K562 (cell line): Measurements from ENCODE around the gene DNM1. TPM values are rescaled to one million over a fixed set of nuclear protein-coding genes. Genes with fewer than 3 reads are reported as not detected.

Experiments used
- CAMTA2 ChIP-seq: fragments of 250-450 bp; sonication (Bioruptor Pico); conservative IDR thresholded peaks from 2 replicates; pipeline ENCODE4 v1.5.1; 2022
- CC2D1A ChIP-seq: fragments of 450-650 bp; IDR thresholded peaks from 2 replicates; pipeline ENCODE4 v1.6.1; 2017; ENCODE audit warnings: mild to moderate bottlenecking
- HDAC8 ChIP-seq: fragments of 450-650 bp; IDR thresholded peaks from 2 replicates; pipeline ENCODE4 v1.6.1; 2016; ENCODE audit warnings: mild to moderate bottlenecking, missing genetic modification characterization, moderate library complexity, missing compliant biosample characterization
- HNRNPH1 ChIP-seq: fragments of 200-400 bp; formaldehyde crosslinking; optimal IDR thresholded peaks from 2 replicates; pipeline ENCODE3; 2017; ENCODE audit warnings: low read depth, mild to moderate bottlenecking, low read length, moderate library complexity
- HNRNPUL1 ChIP-seq: fragments of 200-400 bp; formaldehyde crosslinking; IDR thresholded peaks from 2 replicates; pipeline ENCODE4 v1.6.1; 2017; ENCODE audit warnings: low read length
- JUNB ChIP-seq: fragments of 450-650 bp; formaldehyde crosslinking; conservative IDR thresholded peaks from 2 replicates; pipeline ENCODE4 v1.4.0; 2020; ENCODE audit warnings: mild to moderate bottlenecking
- KLF16 ChIP-seq: IDR thresholded peaks from 2 replicates; pipeline ENCODE4 v1.6.1; 2016; ENCODE audit warnings: antibody characterized with exemption
- KLF6 ChIP-seq: fragments of 250-450 bp; sonication (Bioruptor Pico); IDR thresholded peaks from 2 replicates; pipeline ENCODE4 v1.4.0; 2020; ENCODE audit warnings: mild to moderate bottlenecking, moderate library complexity, borderline replicate concordance
- RBBP5 ChIP-seq: fragments of 200-600 bp; sonication (generic); IDR thresholded peaks from 2 replicates; pipeline ENCODE4 v1.6.1; 2012; ENCODE audit warnings: borderline replicate concordance, mild to moderate bottlenecking, low read length, control low read depth, inconsistent platforms; ENCODE audit not compliant: insufficient read depth, poor library complexity, severe bottlenecking
- SMAD1 ChIP-seq: fragments of 150-350 bp; IDR thresholded peaks from 2 replicates; pipeline ENCODE4 v1.6.1; 2014; ENCODE audit warnings: low read length, low read depth; ENCODE audit not compliant: partially characterized antibody
- SRF ChIP-seq, 2 experiments: fragments of 250-450, 450-650 bp in 1 of 2; sonication (Bioruptor Pico) in 1 of 2; sonication (generic) in 1 of 2; formaldehyde crosslinking; IDR thresholded peaks; 2 replicates each; pipeline versions ENCODE4 v1.5.0 to v1.5.1; 2020 to 2022; ENCODE audit warnings: mild to moderate bottlenecking in 1 of 2, missing genetic modification reagents in 1 of 2
- ZFP30 ChIP-seq: fragments of 250-450 bp; sonication (Bioruptor Pico); IDR thresholded peaks from 2 replicates; pipeline ENCODE4 v1.8.0; 2022; ENCODE audit warnings: moderate library complexity, mild to moderate bottlenecking, inconsistent platforms, borderline replicate concordance
- ZNF431 ChIP-seq: sonication (generic); formaldehyde crosslinking; IDR thresholded peaks from 2 replicates; pipeline ENCODE4 v1.8.0; 2022; ENCODE audit warnings: mild to moderate bottlenecking, missing genetic modification reagents
- ZNF561 ChIP-seq: fragments of 450-650 bp; formaldehyde crosslinking; conservative IDR thresholded peaks from 2 replicates; pipeline ENCODE4 v1.4.0; 2020; ENCODE audit warnings: mild to moderate bottlenecking, moderate library complexity
- polyA plus RNA-seq, 8 experiments: library from polyadenylated mRNA; depleted of rRNA in 4 of 8; stranded (reverse) in 5 of 8; unstranded in 3 of 8; fragments of >200 nt; fragmentation: Nextera tagmentation in 2 of 8; fragmentation: Illumina TruSeq in 1 of 8; extraction: Ambion mirVana in 2 of 8; extraction: Trizol in 1 of 8; gene quantifications; 2 replicates each; pipeline versions ENCODE4 v1.2.1 to v1.2.3, GENCODE V29; 2011 to 2014; ENCODE audit warnings: inconsistent platforms in 1 of 8, missing spikeins in 1 of 8
- total RNA-seq, 7 experiments: library from RNA; depleted of rRNA in 6 of 7; stranded (reverse); fragments of >200 nt in 6 of 7; fragmentation: Illumina TruSeq in 2 of 7; extraction: Trizol in 2 of 7; gene quantifications; 2 replicates each; pipeline versions ENCODE4 v1.2.1 to v1.2.3, GENCODE V29; 2011 to 2021; ENCODE audit warnings: low replicate concordance in 1 of 7
- TF ChIP-seq, protein P1 (sequence below): fragments of 450-650 bp; formaldehyde crosslinking; IDR thresholded peaks from 2 replicates; pipeline ENCODE4 v1.4.0; 2020; ENCODE audit warnings: mild to moderate bottlenecking, moderate library complexity
- TF ChIP-seq, protein P2 (sequence below): fragments of 200-800 bp; sonication (Bioruptor generic); IDR thresholded peaks from 2 replicates; pipeline ENCODE4 v1.6.1; 2017; ENCODE audit warnings: missing genetic modification characterization, missing compliant biosample characterization
- TF ChIP-seq, protein P3 (sequence below): fragments of 450-650 bp; formaldehyde crosslinking; IDR thresholded peaks from 2 replicates; pipeline ENCODE4 v1.4.0; 2020; ENCODE audit warnings: mild to moderate bottlenecking, moderate library complexity
- TF ChIP-seq, protein P4 (sequence below): fragments of 250-450 bp; sonication (Bioruptor Pico); IDR thresholded peaks from 2 replicates; pipeline ENCODE4 v1.8.0; 2022; ENCODE audit warnings: moderate library complexity, mild to moderate bottlenecking, inconsistent platforms
- TF ChIP-seq, protein P5 (sequence below): fragments of 450-650 bp; IDR thresholded peaks from one replicate; pipeline ENCODE4 v1.6.1; 2018; ENCODE audit warnings: mild to moderate bottlenecking, moderate library complexity; ENCODE audit not compliant: partially characterized antibody

DNM1 gene
- total and polyA plus RNA-seq, 9 of the 15 experiments (the other 6 are each of a cell fraction or from before 2014, with no cell fraction given) = 0.39 to 23.1 (median 9.1) TPM

DNA sequence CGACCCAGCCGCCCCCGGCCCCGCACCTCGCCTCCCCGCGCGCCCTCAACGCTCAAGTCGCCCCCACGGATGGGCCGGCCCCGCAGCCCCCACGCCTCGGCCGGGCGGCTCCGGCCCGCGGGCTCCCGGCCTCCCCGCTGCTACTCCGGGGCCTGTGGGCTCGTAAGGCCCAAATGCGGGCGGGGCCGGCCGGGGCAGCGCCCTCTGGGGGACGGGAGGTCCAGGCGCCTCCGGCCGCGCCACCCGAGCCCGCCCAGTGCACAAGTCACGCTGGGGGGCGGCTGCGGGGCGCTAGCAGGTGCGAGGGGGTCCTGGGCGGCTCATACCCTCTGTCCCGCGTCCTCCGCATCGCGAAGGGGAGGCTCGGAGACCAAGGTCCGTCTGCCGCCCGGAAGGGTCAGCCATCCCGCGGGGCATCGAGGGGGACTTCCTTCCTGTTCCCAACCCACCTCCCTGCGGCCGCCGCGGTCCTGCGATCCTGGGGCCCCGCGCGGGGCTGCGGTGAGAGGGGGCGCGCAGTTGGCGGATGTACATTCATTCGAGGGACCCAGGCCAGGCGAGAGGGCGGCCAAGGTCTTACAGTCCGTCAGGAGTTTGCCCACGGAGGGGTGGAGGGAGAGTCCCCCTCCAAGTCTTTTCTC, 11.7 kb upstream of the DNM1 start, which contains the start of gene CIZ1 (continued):
- TF ChIP-seq, protein P1, sequence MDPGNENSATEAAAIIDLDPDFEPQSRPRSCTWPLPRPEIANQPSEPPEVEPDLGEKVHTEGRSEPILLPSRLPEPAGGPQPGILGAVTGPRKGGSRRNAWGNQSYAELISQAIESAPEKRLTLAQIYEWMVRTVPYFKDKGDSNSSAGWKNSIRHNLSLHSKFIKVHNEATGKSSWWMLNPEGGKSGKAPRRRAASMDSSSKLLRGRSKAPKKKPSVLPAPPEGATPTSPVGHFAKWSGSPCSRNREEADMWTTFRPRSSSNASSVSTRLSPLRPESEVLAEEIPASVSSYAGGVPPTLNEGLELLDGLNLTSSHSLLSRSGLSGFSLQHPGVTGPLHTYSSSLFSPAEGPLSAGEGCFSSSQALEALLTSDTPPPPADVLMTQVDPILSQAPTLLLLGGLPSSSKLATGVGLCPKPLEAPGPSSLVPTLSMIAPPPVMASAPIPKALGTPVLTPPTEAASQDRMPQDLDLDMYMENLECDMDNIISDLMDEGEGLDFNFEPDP (CRISPR knock-in tag) = 0 out of 2 replicates have a peak, but pooled peaks have one; percentile 39
- peak; percentile 97 for TF ChIP-seq CAMTA2 (CRISPR knock-in tag)
- TF ChIP-seq, protein P2, sequence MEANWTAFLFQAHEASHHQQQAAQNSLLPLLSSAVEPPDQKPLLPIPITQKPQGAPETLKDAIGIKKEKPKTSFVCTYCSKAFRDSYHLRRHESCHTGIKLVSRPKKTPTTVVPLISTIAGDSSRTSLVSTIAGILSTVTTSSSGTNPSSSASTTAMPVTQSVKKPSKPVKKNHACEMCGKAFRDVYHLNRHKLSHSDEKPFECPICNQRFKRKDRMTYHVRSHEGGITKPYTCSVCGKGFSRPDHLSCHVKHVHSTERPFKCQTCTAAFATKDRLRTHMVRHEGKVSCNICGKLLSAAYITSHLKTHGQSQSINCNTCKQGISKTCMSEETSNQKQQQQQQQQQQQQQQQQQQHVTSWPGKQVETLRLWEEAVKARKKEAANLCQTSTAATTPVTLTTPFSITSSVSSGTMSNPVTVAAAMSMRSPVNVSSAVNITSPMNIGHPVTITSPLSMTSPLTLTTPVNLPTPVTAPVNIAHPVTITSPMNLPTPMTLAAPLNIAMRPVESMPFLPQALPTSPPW (CRISPR knock-in tag) = no peak
- no peak for TF ChIP-seq HNRNPH1
- peak in 1 of 2 experiments; percentile 65; a peak in 2 of 4 replicates for TF ChIP-seq SRF (CRISPR knock-in tag; IDR thresholded peaks at IDR 0.05)
- TF ChIP-seq, protein P3, sequence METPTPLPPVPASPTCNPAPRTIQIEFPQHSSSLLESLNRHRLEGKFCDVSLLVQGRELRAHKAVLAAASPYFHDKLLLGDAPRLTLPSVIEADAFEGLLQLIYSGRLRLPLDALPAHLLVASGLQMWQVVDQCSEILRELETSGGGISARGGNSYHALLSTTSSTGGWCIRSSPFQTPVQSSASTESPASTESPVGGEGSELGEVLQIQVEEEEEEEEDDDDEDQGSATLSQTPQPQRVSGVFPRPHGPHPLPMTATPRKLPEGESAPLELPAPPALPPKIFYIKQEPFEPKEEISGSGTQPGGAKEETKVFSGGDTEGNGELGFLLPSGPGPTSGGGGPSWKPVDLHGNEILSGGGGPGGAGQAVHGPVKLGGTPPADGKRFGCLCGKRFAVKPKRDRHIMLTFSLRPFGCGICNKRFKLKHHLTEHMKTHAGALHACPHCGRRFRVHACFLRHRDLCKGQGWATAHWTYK (CRISPR knock-in tag) = peak; percentile 93; the same call in 1 of the 2 replicates
- no peak for TF ChIP-seq ZFP30 (CRISPR knock-in tag)
- TF ChIP-seq CC2D1A = no peak
- peak; percentile 98 for TF ChIP-seq RBBP5
- no peak for TF ChIP-seq ZNF431 (CRISPR knock-in tag)
- no peak for TF ChIP-seq KLF16
- no peak for TF ChIP-seq HNRNPUL1
- TF ChIP-seq ZNF561 = no peak
- TF ChIP-seq, protein P4, sequence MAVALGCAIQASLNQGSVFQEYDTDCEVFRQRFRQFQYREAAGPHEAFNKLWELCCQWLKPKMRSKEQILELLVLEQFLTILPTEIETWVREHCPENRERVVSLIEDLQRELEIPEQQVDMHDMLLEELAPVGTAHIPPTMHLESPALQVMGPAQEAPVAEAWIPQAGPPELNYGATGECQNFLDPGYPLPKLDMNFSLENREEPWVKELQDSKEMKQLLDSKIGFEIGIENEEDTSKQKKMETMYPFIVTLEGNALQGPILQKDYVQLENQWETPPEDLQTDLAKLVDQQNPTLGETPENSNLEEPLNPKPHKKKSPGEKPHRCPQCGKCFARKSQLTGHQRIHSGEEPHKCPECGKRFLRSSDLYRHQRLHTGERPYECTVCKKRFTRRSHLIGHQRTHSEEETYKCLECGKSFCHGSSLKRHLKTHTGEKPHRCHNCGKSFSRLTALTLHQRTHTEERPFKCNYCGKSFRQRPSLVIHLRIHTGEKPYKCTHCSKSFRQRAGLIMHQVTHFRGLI (CRISPR knock-in tag) = no peak
- peak; percentile 66; the same call in 1 of the 2 replicates for TF ChIP-seq KLF6
- peak; percentile 92 for TF ChIP-seq HDAC8
- TF ChIP-seq JUNB (CRISPR knock-in tag) = no peak
- TF ChIP-seq, protein P5, sequence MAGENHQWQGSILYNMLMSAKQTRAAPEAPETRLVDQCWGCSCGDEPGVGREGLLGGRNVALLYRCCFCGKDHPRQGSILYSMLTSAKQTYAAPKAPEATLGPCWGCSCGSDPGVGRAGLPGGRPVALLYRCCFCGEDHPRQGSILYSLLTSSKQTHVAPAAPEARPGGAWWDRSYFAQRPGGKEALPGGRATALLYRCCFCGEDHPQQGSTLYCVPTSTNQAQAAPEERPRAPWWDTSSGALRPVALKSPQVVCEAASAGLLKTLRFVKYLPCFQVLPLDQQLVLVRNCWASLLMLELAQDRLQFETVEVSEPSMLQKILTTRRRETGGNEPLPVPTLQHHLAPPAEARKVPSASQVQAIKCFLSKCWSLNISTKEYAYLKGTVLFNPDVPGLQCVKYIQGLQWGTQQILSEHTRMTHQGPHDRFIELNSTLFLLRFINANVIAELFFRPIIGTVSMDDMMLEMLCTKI = no peak
- TF ChIP-seq SMAD1 = peak; percentile 17
